Mesenchymal stem cell (in vitro differentiated cells and primary cell): ENCODE results near the gene AAGAB.
A peak's percentile ranks its signal among the peaks of the same experiment; 100 is the strongest.

ENCODE experiments used
- DNase-seq: peaks from one replicate; pipeline ENCODE4 v3.0.0-alpha.2; 2013
- H2AFZ ChIP-seq: one replicate; pipeline ENCODE4 v1.6.1; 2013; ENCODE audit warnings: low read depth, mild to moderate bottlenecking, control low read depth, inconsistent platforms, low read length, moderate library complexity
- H2AK5ac ChIP-seq: 2 replicates; pipeline ENCODE4 v1.6.1; 2013; ENCODE audit warnings: low read length, moderate library complexity, mild to moderate bottlenecking, inconsistent platforms; ENCODE audit not compliant: severe bottlenecking
- H2BK120ac ChIP-seq: one replicate; pipeline ENCODE4 v1.6.1; 2013; ENCODE audit warnings: low read depth, mild to moderate bottlenecking, inconsistent platforms, low read length, moderate library complexity
- H2BK12ac ChIP-seq, 2 experiments: one replicate each; pipeline ENCODE4 v1.6.1; 2013; ENCODE audit warnings: inconsistent platforms in 2 of 2, low read length in 2 of 2, mild to moderate bottlenecking in 2 of 2, moderate library complexity in 2 of 2, control low read depth in 1 of 2
- H2BK15ac ChIP-seq: one replicate; pipeline ENCODE4 v1.6.1; 2013; ENCODE audit warnings: mild to moderate bottlenecking, low read depth, inconsistent platforms; ENCODE audit not compliant: poor library complexity, severe bottlenecking
- H2BK5ac ChIP-seq: 2 replicates; pipeline ENCODE4 v1.6.1; 2013; ENCODE audit warnings: low read depth, mild to moderate bottlenecking, low read length, control low read depth, inconsistent platforms; ENCODE audit not compliant: poor library complexity, severe bottlenecking
- H3K14ac ChIP-seq, 2 experiments: one replicate each; pipeline ENCODE4 v1.6.1; 2013; ENCODE audit warnings: inconsistent platforms in 2 of 2, low read length in 2 of 2, control low read depth in 1 of 2, mild to moderate bottlenecking in 1 of 2, moderate library complexity in 1 of 2
- H3K18ac ChIP-seq, 2 experiments: one replicate each; pipeline ENCODE4 v1.6.1; 2013; ENCODE audit warnings: inconsistent platforms in 2 of 2, low read length in 2 of 2, control low read depth in 1 of 2, low read depth in 1 of 2, mild to moderate bottlenecking in 1 of 2
- H3K23ac ChIP-seq, 2 experiments: one replicate each; pipeline ENCODE4 v1.6.1; 2013; ENCODE audit warnings: inconsistent platforms in 2 of 2, low read length in 2 of 2, mild to moderate bottlenecking in 2 of 2, moderate library complexity in 2 of 2, control low read depth in 1 of 2
- H3K27ac ChIP-seq: 2 replicates; pipeline ENCODE4 v1.5.1; 2013; ENCODE audit warnings: mild to moderate bottlenecking, moderate library complexity, low read length, control low read depth, inconsistent platforms; ENCODE audit not compliant: poor library complexity, severe bottlenecking
- H3K27me3 ChIP-seq, 2 experiments: 2 replicates each; pipeline versions ENCODE4 v1.6.1 to v1.7.0; 2013; ENCODE audit warnings: low read length in 2 of 2, mild to moderate bottlenecking in 2 of 2, moderate library complexity in 2 of 2, control low read depth in 1 of 2, inconsistent platforms in 1 of 2; ENCODE audit not compliant: control insufficient read depth in 1 of 2, insufficient read depth in 1 of 2
- H3K36me3 ChIP-seq, 2 experiments: 2 replicates each; pipeline versions ENCODE4 v1.6.1 to v1.7.0; 2013; ENCODE audit warnings: low read length in 2 of 2, control low read depth in 1 of 2, inconsistent platforms in 1 of 2, low read depth in 1 of 2, mild to moderate bottlenecking in 1 of 2; ENCODE audit not compliant: insufficient read depth in 2 of 2, control insufficient read depth in 1 of 2
- H3K4ac ChIP-seq, 2 experiments: one replicate each; pipeline ENCODE4 v1.6.1; 2013; ENCODE audit warnings: inconsistent platforms in 2 of 2, low read length in 2 of 2, mild to moderate bottlenecking in 2 of 2, moderate library complexity in 2 of 2, control low read depth in 1 of 2, low read depth in 1 of 2
- H3K4me1 ChIP-seq: 2 replicates; pipeline ENCODE4 v1.6.1; 2013; ENCODE audit warnings: low read depth, low read length, control low read depth; ENCODE audit not compliant: control insufficient read depth, insufficient read depth
- H3K4me2 ChIP-seq: 2 replicates; pipeline ENCODE4 v1.6.1; 2013; ENCODE audit warnings: low read length, mild to moderate bottlenecking, inconsistent platforms; ENCODE audit not compliant: poor library complexity, severe bottlenecking
- H3K4me3 ChIP-seq, 2 experiments: 2 replicates each; pipeline versions ENCODE4 v1.5.1 to v1.7.0; 2013; ENCODE audit warnings: low read length in 2 of 2, mild to moderate bottlenecking in 2 of 2, control low read depth in 1 of 2, low read depth in 1 of 2; ENCODE audit not compliant: insufficient read depth in 1 of 2
- H3K79me1 ChIP-seq: replicated peaks from 2 replicates; pipeline ENCODE4 v1.6.1; 2013; ENCODE audit warnings: mild to moderate bottlenecking, control low read depth, low read length, inconsistent platforms; ENCODE audit not compliant: poor library complexity, severe bottlenecking
- H3K9ac ChIP-seq: 2 replicates; pipeline ENCODE4 v1.7.0; 2013; ENCODE audit warnings: mild to moderate bottlenecking, low read length, moderate library complexity
- H3K9me3 ChIP-seq: 2 replicates; pipeline ENCODE4 v1.7.0; 2013; ENCODE audit warnings: mild to moderate bottlenecking, low read length; ENCODE audit not compliant: control insufficient read depth
- H4K8ac ChIP-seq: one replicate; pipeline ENCODE4 v1.6.1; 2013; ENCODE audit warnings: inconsistent platforms, mild to moderate bottlenecking, low read length, moderate library complexity
- H4K91ac ChIP-seq: one replicate; pipeline ENCODE4 v1.6.1; 2013; ENCODE audit warnings: mild to moderate bottlenecking, low read length, inconsistent platforms
- WGBS: methylation state at CpG from one replicate; pipeline ENCODE4 v1.1.7; 2013; ENCODE audit warnings: mixed read lengths; 5-methylcytosine and 5-hydroxymethylcytosine counted together

Gene AAGAB

DNA sequence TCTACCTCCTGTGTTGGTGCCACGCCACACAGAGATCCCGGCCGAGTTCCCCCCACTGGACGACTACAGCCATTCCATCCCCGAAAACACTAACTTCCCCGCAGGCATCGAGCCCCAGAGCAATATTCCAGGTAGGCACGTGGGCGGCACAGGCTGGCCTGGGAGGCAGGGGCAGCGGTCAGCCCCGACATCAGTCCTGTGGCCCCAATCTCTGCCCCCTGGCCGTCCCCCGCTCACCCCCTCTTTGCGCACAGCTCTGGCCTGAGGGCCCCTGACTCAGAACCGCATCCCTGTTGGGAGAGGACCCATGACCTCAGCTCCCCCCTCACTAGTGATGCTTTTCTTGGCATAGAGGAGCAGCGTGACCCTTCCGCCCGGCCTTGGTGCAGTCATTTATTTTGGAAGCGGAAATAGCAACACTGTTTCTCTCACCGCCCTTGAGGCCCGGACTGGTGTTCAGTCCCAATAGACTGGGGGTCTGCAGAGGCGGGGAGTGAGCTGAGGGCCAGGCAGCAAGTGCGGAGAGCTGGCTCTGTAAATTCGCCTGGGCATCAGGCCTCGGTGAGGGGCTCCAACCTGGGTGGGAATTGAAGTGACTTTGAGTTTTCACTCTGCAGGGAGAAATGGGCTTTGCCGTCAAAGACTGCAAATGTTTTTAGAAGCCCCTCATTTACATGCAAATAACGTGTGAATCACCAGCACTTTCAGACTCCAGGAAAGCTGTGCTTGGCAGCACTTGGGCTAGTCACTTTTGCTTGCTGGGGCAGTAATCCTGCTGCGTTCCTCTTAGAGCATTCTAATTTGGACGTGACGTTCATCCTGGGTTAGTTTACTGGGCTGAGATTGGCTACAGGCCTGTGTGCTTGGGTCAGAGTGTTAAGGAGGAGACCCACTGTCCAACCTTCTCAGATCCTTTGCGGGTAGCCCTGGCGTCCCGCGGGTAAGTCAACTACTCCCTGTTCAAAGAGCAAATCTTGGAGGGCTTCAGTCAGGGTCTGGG is 88.9 kb downstream of the AAGAB start:
- peak overlapping the region; percentile 17 for H3K9ac ChIP-seq
- H2BK120ac ChIP-seq, result no peak overlapping the region
- H3K23ac ChIP-seq, result no peak overlapping the region
- H3K18ac ChIP-seq, result peak overlapping the region; percentile 37 to 42
- peak overlapping the region; percentile 35 for H4K91ac ChIP-seq
- 69% methylated on average over 34 of the region's 34 CpGs for WGBS
- peak overlapping the region; percentile 65 for H4K8ac ChIP-seq
- no peak overlapping the region for H2BK15ac ChIP-seq
- no peak overlapping the region for H2BK5ac ChIP-seq
- peak overlapping the region in 1 of 2 experiments; percentile 73 for H2BK12ac ChIP-seq
- H3K4me3 ChIP-seq, result peak overlapping the region in 1 of 2 experiments; percentile 14
- H3K4me1 ChIP-seq, result peaks cover 26% of the 10 kb centered on the region
- peak overlapping the region; percentile 21 for H3K4me2 ChIP-seq
- peaks cover 42 to 69% of the 10 kb centered on the region in 2 experiments for H3K36me3 ChIP-seq
- H3K9me3 ChIP-seq, result no peaks in the 10 kb centered on the region
- no peak overlapping the region for H3K14ac ChIP-seq
- no peaks in the 10 kb centered on the region for H3K27me3 ChIP-seq
- DNase-seq, result peak; percentile 59
- H2AFZ ChIP-seq, result no peak overlapping the region
- peak overlapping the region; percentile 41 for H3K27ac ChIP-seq
- H3K4ac ChIP-seq, result peak overlapping the region; percentile 29 to 63
- peaks cover 20% of the 10 kb centered on the region for H3K79me1 ChIP-seq
- H2AK5ac ChIP-seq, result peak overlapping the region; percentile 45

DNA sequence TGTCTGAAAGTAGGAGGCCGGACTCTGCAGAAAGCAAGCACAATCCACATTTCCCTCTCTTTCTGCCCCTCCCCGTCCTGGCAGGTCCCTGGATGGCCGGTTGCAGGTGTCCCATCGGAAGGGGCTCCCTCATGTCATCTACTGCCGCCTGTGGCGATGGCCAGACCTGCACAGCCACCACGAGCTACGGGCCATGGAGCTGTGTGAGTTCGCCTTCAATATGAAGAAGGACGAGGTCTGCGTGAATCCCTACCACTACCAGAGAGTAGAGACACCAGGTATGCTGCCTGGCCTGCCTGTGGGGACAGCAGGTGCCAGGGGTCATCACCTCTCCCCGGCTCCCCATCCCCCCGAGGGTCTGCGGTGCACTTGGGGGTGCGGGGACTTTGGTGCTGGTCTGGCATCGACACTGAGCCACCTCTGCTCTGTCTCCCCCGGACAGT is 89.6 kb downstream of the AAGAB start:
- Histone ChIP-seq H4K8ac (peak overlapping the region; percentile 67), H3K27ac (no peak overlapping the region), H2BK5ac (no peak overlapping the region), H2AK5ac (peak overlapping the region; percentile 65), H3K23ac (peak overlapping the region in 1 of 2 experiments; percentile 37), H3K9me3 (no peaks in the 10 kb centered on the region), H3K36me3 (peaks cover 38 to 62% of the 10 kb centered on the region in 2 experiments), H3K9ac (no peak overlapping the region), H2BK12ac (peak overlapping the region in 1 of 2 experiments; percentile 80), H3K4me2 (no peak overlapping the region), H3K27me3 (no peaks in the 10 kb centered on the region), H3K18ac (peak overlapping the region; percentile 42 to 55), H3K4ac (peak overlapping the region; percentile 15 to 78), H3K79me1 (peaks cover 20% of the 10 kb centered on the region), H3K4me3 (no peak overlapping the region), H2AFZ (no peak overlapping the region), H2BK15ac (no peak overlapping the region), H2BK120ac (no peak overlapping the region), H3K14ac (no peak overlapping the region), H4K91ac (peak overlapping the region; percentile 62), H3K4me1 (peaks cover 25% of the 10 kb centered on the region)
- 88% methylated on average over 16 of the region's 17 CpGs for WGBS
- DNase-seq, result no peak

DNA sequence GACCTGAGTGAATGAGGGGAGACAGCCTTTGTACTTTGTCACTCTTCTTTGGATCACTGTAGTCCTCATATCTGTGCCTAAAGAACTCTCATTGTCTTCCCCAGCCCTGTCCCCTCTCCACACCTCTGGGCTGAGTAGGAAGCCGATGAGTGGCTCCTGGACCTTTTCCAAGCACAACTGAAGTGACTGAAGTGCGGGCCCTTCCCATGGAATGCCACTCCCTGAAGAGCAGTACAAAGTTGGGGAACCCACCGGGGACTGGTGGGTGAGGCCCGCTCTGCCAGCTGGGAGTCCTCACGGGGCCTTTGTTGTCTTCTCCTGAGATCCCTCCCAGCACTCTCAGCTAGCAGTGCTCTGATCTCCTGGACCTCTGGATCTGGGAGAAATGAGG is 90.1 kb downstream of the AAGAB start:
- no peak overlapping the region for H3K4me3 ChIP-seq
- H2BK120ac ChIP-seq, result peak overlapping the region; percentile 39
- no peaks in the 10 kb centered on the region for H3K9me3 ChIP-seq
- H4K8ac ChIP-seq, result no peak overlapping the region
- 76% methylated on average over 4 of the region's 5 CpGs for WGBS
- no peak overlapping the region for H3K27ac ChIP-seq
- peaks cover 24% of the 10 kb centered on the region for H3K4me1 ChIP-seq
- H3K14ac ChIP-seq, result no peak overlapping the region
- H2AFZ ChIP-seq, result no peak overlapping the region
- peaks cover 20% of the 10 kb centered on the region for H3K79me1 ChIP-seq
- H3K4me2 ChIP-seq, result no peak overlapping the region
- H3K27me3 ChIP-seq, result no peaks in the 10 kb centered on the region
- H2BK5ac ChIP-seq, result no peak overlapping the region
- H3K36me3 ChIP-seq, result peaks cover 38 to 61% of the 10 kb centered on the region in 2 experiments
- H4K91ac ChIP-seq, result no peak overlapping the region
- peak overlapping the region in 1 of 2 experiments; percentile 16 for H3K18ac ChIP-seq
- H3K23ac ChIP-seq, result no peak overlapping the region
- no peak overlapping the region for H3K9ac ChIP-seq
- H2BK15ac ChIP-seq, result no peak overlapping the region
- H2BK12ac ChIP-seq, result no peak overlapping the region
- H2AK5ac ChIP-seq, result peak overlapping the region; percentile 44
- no peak overlapping the region for H3K4ac ChIP-seq
- peak; percentile 37 for DNase-seq

DNA sequence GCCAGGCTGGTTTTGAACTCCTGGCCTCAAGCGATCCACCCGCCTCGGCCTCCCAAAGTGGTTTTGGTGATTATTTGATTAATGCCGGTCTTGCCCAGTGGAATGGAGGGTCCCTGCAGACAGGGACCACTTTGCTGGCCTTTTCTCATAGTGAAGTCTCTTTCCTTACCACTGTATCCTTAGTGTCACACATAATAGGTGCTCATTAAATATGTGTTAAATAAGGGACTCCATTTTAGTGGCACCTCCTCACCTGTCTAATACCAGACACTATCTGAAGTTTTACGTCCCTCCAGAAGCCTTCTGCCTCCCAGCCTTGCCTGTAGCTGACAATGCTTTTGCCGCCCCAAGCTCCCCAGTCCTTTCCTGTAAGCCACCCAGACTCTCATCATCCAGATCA is 91.3 kb downstream of the AAGAB start:
- Histone ChIP-seq H3K79me1 (peaks cover 24% of the 10 kb centered on the region), H3K36me3 (peaks cover 32 to 55% of the 10 kb centered on the region in 2 experiments), H3K18ac (no peak overlapping the region), H2BK15ac (no peak overlapping the region), H3K9ac (no peak overlapping the region), H4K91ac (no peak overlapping the region), H2BK120ac (no peak overlapping the region), H4K8ac (no peak overlapping the region), H3K9me3 (no peaks in the 10 kb centered on the region), H3K14ac (no peak overlapping the region), H3K4me1 (peaks cover 24% of the 10 kb centered on the region), H3K23ac (no peak overlapping the region), H3K27me3 (no peaks in the 10 kb centered on the region), H2BK5ac (no peak overlapping the region), H2AK5ac (no peak overlapping the region), H3K4me3 (no peak overlapping the region), H2BK12ac (peak overlapping the region in 1 of 2 experiments; percentile 64), H3K4me2 (no peak overlapping the region), H2AFZ (no peak overlapping the region), H3K27ac (no peak overlapping the region), H3K4ac (no peak overlapping the region)
- 100% methylated on average over 6 of the region's 6 CpGs for WGBS
- DNase-seq, result no peak
